ENCODE data around the gene HLA-DOB. TPM values are rescaled to one million over a fixed set of nuclear protein-coding genes. Genes with fewer than 3 reads are reported as not detected.

The HLA-DOB gene
- total RNA-seq, 1 donor from 2014 or later = 0.20 TPM

GRCh38 chr6:32855467-32856174 lies 38.8 kb upstream of the HLA-DOB start:
- TF ChIP-seq CTCF (IDR thresholded peaks at IDR 0.05; ENCODE audit: insufficient read depth, low read depth, low read length) (no peak), EZH2 (IDR thresholded peaks at IDR 0.05; ENCODE audit: insufficient read depth, low read length) (no peak)
- DNase-seq (ENCODE audit: low read depth) (no peak), FAIRE-seq (no peak)
- Mint-ChIP-seq H3K27ac (ENCODE audit: unreplicated experiment) (no peak overlapping the region), H3K9me3 (ENCODE audit: unreplicated experiment) (peaks cover 2% of the 10 kb centered on the region), H3K27me3 (ENCODE audit: low read depth, unreplicated experiment) (peaks cover 32% of the 10 kb centered on the region), H3K4me1 (ENCODE audit: low read depth, unreplicated experiment) (peaks cover 11% of the 10 kb centered on the region), H3K36me3 (ENCODE audit: low read depth, unreplicated experiment) (peaks cover 21% of the 10 kb centered on the region), H3K4me3 (ENCODE audit: unreplicated experiment) (peak overlapping the region; percentile 96)
- Histone ChIP-seq H3K4me3 (ENCODE audit: insufficient read depth, low read depth, low read length) (no peak overlapping the region), H3K79me2 (ENCODE audit: insufficient read depth, low read length) (peaks cover 10% of the 10 kb centered on the region), H3K27ac (ENCODE audit: low read depth, low read length) (no peak overlapping the region), H3K4me2 (ENCODE audit: low read length) (no peak overlapping the region), H4K20me1 (ENCODE audit: insufficient read depth, low read length) (no peaks in the 10 kb centered on the region), H2AFZ (ENCODE audit: low read depth, low read length) (no peak overlapping the region), H3K9ac (ENCODE audit: low read length) (no peak overlapping the region), H3K36me3 (ENCODE audit: insufficient read depth, low read length) (no peaks in the 10 kb centered on the region), H3K27me3 (ENCODE audit: insufficient read depth, low read length) (peaks cover 5% of the 10 kb centered on the region), H3K4me1 (ENCODE audit: insufficient read depth, low read length) (peaks cover 8% of the 10 kb centered on the region), H3K9me3 (ENCODE audit: insufficient read depth, low read depth, low read length) (no peaks in the 10 kb centered on the region)

- peaks cover 35% of the 10 kb centered on the region for H3K27me3 Mint-ChIP-seq (ENCODE audit: low read depth, unreplicated experiment)
- H3K4me3 ChIP-seq (ENCODE audit: insufficient read depth, low read depth, low read length) = peak overlapping the region; percentile 92
- H3K4me1 ChIP-seq (ENCODE audit: insufficient read depth, low read length) = peaks cover 8% of the 10 kb centered on the region
- H3K36me3 Mint-ChIP-seq (ENCODE audit: low read depth, unreplicated experiment) = peaks cover 29% of the 10 kb centered on the region
- H3K4me1 Mint-ChIP-seq (ENCODE audit: low read depth, unreplicated experiment) = peaks cover 11% of the 10 kb centered on the region
- no peak for DNase-seq (ENCODE audit: low read depth)
- peaks cover 2% of the 10 kb centered on the region for H3K9me3 Mint-ChIP-seq (ENCODE audit: unreplicated experiment)
- FAIRE-seq = no peak
- TF ChIP-seq EZH2 (IDR thresholded peaks at IDR 0.05; ENCODE audit: insufficient read depth, low read length) = no peak
- no peak for TF ChIP-seq CTCF (IDR thresholded peaks at IDR 0.05; ENCODE audit: insufficient read depth, low read depth, low read length)
- H3K9me3 ChIP-seq (ENCODE audit: insufficient read depth, low read depth, low read length) = no peaks in the 10 kb centered on the region
- peak overlapping the region; percentile 96 for H3K4me3 Mint-ChIP-seq (ENCODE audit: unreplicated experiment)
- peaks cover 5% of the 10 kb centered on the region for H3K27me3 ChIP-seq (ENCODE audit: insufficient read depth, low read length)
- H3K27ac ChIP-seq (ENCODE audit: low read depth, low read length) = no peak overlapping the region
- no peaks in the 10 kb centered on the region for H3K36me3 ChIP-seq (ENCODE audit: insufficient read depth, low read length)
- peaks cover 10% of the 10 kb centered on the region for H3K79me2 ChIP-seq (ENCODE audit: insufficient read depth, low read length)
- H3K9ac ChIP-seq (ENCODE audit: low read length) = peak overlapping the region; percentile 88
- peak overlapping the region; percentile 99 for H3K4me2 ChIP-seq (ENCODE audit: low read length)
- H2AFZ ChIP-seq (ENCODE audit: low read depth, low read length) = peak overlapping the region; percentile 99
- H3K27ac Mint-ChIP-seq (ENCODE audit: unreplicated experiment) = peak overlapping the region; percentile 84
- H4K20me1 ChIP-seq (ENCODE audit: insufficient read depth, low read length) = no peaks in the 10 kb centered on the region
Measured at GRCh38 chr6:32854376-32855178, 37.8 kb upstream of the HLA-DOB start.

Measured in astrocyte (in vitro differentiated cells and primary cell).